Stimulated activated CD4-positive, alpha-beta T cell treated with anti-CD3 and anti-CD28 coated beads, Interleukin-15, amount 100 ng/mL, for 48 hours (primary cell): ENCODE data around the gene SLC4A2.
A peak's percentile ranks its signal among the peaks of the same experiment; 100 is the strongest.

ENCODE experiments used
- DNase-seq, 2 donors: peaks; one replicate each; pipeline ENCODE4 v3.0.0-alpha.2; 2020; ENCODE audit warnings: low read depth in 2 of 2

Gene SLC4A2

GRCh38 chr7:151081170-151082101, 22.0 kb downstream of the SLC4A2 start:
- DNase-seq = no peak

GRCh38 chr7:151082141-151083070, 23.0 kb downstream of the SLC4A2 start:
- DNase-seq = no peak

DNA sequence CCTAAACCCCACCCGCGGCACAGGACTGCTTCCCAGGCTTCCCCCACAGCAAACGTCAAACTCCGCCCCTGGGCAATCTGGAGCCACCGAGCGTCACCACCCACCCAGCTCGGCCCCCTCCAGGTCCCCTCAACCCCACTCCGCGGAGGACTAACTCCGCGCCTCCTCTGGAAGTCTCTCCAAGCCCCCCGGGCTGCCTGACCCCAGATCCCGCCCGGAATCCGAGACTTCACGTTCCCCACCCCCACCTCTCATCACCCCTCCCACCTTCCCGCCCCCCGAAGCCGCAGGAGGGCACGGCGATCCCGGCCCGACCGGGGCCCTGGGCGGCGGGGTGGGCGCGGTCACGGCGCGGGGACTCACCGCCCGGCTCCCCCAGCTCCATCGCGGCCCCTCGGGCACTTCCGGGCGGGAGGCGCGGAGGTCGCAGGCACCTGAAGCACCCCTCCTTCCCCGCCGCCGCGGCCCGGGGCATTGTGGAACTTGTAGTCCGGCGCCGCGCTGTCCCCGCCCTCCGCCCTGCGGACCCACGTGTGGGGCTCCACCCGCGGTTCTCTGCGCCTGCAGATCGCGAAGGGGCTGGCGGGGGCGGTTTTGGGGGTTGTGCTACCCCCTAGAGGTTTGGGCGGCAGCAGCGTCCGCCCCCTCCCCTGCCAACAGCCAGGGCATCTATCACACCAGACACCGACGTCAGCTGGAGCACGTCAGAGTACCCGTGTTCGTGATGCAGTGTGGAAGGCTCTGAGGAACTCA, 23.9 kb downstream of the SLC4A2 start, which contains the start of gene TMUB1:
Gene TMUB1 (minus strand): TSS at position 423 of the 753 bp plus-strand sequence. CDS start 930 bp downstream, outside the sequence.
- peak; percentile 72 to 76 for DNase-seq

- no peak for DNase-seq
Observed at GRCh38 chr7:151083824-151084160, 24.4 kb downstream of the SLC4A2 start.

- no peak for DNase-seq
Observed at GRCh38 chr7:151085329-151085690, 25.9 kb downstream of the SLC4A2 start.

GRCh38 chr7:151085691-151086620, 26.6 kb downstream of the SLC4A2 start, which contains the start of gene AGAP3:
AGAP3 (plus strand) TSS chr7:151086475; CDS start chr7:151086742, 267 bp downstream.
- DNase-seq = peak in 1 of 2 donors; percentile 27

GRCh38 chr7:151086802-151087244, 27.4 kb downstream of the SLC4A2 start:
- DNase-seq = no peak

DNA sequence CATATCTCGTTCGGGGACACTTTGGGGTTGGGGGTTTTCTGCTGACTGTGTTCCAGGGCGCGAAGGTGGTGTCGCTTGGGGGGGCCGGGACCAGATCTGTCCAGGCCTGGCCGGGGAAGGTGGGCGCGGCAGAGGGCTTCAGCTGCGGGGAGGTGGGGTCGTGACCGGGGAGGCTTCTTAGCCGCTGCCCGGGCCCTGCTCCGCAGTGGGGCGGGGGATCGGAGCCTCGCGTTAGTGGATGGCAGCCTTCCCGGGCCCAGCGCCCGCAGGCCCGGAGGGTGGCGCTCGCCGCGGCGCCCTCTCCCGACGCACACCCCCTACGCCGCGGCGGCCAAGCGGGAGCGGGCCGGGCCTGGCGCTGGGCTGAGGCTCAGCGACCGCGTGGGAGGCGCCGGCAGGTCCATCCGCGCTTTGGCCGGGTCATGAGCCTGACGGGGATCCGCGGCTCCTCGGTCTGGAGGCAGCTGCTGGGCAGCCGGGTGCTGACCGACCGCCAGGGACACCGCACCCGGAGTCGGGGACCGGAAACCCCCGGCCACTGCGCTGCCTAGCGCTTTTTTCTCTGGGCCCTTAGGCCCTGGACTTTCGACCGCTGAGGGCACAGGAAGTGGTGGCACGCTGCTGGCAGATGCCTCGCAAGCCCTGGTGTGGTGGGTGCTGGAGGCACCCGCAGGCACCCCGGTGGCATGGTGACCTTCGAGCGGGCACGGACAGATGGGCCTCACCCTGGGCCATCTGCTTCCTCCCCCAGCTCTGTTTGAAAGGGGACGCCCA, 28.0 kb downstream of the SLC4A2 start:
- DNase-seq = no peak

DNA sequence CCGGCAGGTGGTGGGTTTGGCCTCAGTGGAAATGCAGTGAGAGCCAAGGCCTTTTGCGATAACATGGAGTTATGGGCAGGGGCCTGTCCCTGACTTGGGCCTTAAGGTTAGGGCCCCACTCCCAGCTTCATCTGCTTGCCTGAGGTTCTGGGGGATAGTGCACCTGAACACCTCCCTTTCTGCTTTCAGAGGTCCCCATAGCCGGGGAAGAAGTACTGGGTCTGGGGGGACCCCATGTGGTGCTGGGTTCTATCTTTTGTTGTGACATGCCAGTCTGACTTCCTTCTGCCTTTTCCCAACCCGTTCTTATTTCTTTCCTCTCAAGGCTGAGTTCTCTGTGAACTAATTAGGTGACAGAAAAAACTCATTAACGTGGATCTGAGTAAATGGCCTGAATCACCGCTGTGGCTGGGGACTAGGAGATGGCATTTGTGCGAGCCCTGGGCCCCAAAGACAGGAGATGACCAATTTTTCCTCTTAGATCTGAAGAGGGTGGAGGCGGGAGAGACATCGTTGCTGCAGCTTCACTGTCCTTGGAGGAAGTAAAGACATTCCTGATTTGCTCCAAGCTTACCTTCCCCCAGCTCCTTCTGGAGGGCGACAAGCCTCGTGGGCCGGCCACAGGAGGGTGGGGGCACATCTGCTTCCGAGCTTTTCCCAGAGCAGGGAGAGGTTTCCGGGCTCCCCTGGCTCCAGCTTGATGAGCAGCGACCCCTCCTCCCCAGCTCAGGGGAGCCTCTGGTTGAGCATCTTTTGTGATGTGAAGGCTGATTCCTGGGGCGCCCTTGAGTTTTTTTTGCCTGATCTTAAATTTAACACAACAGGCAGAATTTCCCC, 28.8 kb downstream of the SLC4A2 start:
- no peak for DNase-seq

GRCh38 chr7:151088856-151089699, 29.7 kb downstream of the SLC4A2 start:
- no peak for DNase-seq

GRCh38 chr7:151089893-151090730, 30.7 kb downstream of the SLC4A2 start:
- DNase-seq = no peak

DNA sequence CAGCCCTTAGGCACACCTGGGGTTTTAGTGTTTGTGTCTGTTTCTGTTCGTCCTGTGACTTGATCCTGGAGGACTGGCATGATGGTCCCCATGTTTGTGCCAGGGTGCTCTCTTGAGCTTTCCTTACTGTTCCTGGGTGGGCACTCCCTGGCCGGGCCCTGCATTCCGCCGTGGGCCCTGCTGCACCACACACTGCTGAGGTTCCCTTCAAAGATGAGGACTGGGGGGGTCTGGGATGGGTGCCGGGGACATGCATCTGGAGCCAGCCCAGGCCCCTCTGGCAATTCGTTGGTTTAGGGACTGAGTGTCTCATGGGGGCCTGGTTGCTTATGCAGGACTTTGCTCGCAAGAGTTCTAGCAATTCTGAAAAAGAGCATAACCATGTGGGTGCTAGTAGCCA, 31.6 kb downstream of the SLC4A2 start:
- no peak for DNase-seq

GRCh38 chr7:151091431-151091830, 32.0 kb downstream of the SLC4A2 start:
- DNase-seq = no peak

DNA sequence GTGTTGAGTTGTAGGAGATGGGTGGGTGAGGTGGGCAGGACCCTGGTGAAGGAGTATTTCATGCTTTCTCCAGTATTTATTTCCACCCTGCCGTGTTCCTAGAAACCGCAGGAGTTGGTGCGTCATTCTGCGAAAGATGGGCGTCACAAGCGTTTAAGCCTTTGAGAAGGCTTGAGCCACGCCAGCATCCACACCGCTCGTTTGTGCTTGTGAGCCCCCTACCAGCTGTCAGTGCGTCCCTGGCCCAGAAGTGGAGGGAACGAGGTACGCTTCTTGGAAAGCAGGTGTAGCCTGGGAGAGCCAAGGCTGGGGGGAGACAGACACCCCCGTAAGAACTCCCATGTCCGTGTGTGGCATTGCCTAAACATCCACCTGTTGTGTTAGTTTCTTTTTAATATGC, 32.6 kb downstream of the SLC4A2 start:
- DNase-seq = no peak

DNA sequence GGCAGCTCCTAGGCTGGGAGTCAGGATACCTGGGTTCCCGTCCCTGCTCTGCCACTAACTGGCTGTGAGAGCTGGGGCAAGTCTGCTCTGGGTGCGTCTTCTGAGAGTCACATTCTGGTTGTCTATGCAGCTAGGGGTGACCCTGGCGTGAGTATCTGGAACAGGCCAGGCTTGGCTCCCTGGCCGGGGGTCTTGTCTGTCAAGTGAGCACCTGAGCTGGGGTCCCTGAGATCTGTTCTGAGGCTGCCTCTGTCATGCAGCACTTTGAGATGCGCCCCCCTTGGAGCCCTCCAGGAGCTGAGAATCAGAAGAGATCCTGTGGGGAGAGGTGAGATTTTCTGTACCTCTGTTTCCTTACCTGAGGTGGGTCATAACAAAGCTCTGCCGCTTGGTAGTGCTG, 34.4 kb downstream of the SLC4A2 start:
- no peak for DNase-seq

DNA sequence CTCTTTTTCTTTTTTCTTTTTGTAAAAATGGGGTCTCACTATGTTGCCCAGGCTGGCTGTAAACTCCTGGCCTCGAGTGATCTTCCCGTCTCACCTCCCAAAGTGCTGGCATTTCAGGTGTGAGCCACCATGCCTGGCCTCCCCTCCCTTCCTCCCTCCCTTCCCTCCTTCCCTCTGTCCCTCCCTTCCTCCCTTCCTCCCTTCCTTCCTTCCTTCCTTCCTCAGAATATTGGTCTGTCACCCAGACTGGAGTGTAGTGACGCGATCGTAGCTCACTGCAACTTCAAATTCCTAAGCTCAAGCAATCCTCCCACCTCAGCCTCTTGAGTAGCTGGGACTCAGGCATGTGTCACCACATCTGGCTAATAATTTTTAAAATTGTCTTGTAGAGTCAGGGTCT, 35.3 kb downstream of the SLC4A2 start:
- no peak for DNase-seq
